Left forelimb (tissue), 1 donor: ENCODE data around the gene PTPRG.

Experiments used
- DNase-seq: peaks from one replicate; pipeline ENCODE4 v3.0.0-alpha.2; 2018; ENCODE audit warnings: low spot score

The PTPRG gene

GRCh38 chr3:62056658-62057057, 495.3 kb downstream of the PTPRG start:
- no peak for DNase-seq

- no peak for DNase-seq
These were observed 496.1 kb downstream of the PTPRG start for GRCh38 chr3:62057339-62058047.

GRCh38 chr3:62065985-62066693, 504.8 kb downstream of the PTPRG start:
- DNase-seq: no peak

- no peak for DNase-seq
These were observed 507.0 kb downstream of the PTPRG start for GRCh38 chr3:62068337-62068736.

- DNase-seq: no peak
These were observed 509.5 kb downstream of the PTPRG start for GRCh38 chr3:62070891-62071290.

GRCh38 chr3:62073038-62073437, 511.7 kb downstream of the PTPRG start:
- DNase-seq: no peak

- DNase-seq: no peak
These were observed 523.2 kb downstream of the PTPRG start for GRCh38 chr3:62084558-62084957.

GRCh38 chr3:62088472-62089104, 527.2 kb downstream of the PTPRG start:
- DNase-seq: no peak

- DNase-seq: no peak
These were observed 528.7 kb downstream of the PTPRG start for GRCh38 chr3:62090066-62090465.

GRCh38 chr3:62090519-62090918, 529.1 kb downstream of the PTPRG start:
- DNase-seq: no peak

GRCh38 chr3:62093025-62093424, 531.7 kb downstream of the PTPRG start:
- no peak for DNase-seq

- DNase-seq: no peak
These were observed 533.1 kb downstream of the PTPRG start for GRCh38 chr3:62094461-62094860.

GRCh38 chr3:62095080-62095479, 533.7 kb downstream of the PTPRG start:
- no peak for DNase-seq

GRCh38 chr3:62095756-62096155, 534.4 kb downstream of the PTPRG start:
- no peak for DNase-seq

- DNase-seq: no peak
These were observed 535.1 kb downstream of the PTPRG start for GRCh38 chr3:62096521-62096920.

GRCh38 chr3:62097121-62097520, 535.8 kb downstream of the PTPRG start:
- DNase-seq: no peak

- DNase-seq: no peak
These were observed 537.4 kb downstream of the PTPRG start for GRCh38 chr3:62098646-62099365.

GRCh38 chr3:62100282-62100989, 539.1 kb downstream of the PTPRG start:
- DNase-seq: no peak

GRCh38 chr3:62101488-62101887, 540.1 kb downstream of the PTPRG start:
- DNase-seq: no peak

GRCh38 chr3:62103531-62103930, 542.2 kb downstream of the PTPRG start:
- DNase-seq: no peak

- no peak for DNase-seq
These were observed 548.2 kb downstream of the PTPRG start for GRCh38 chr3:62109534-62109933.
